ENCODE data around the gene NRDE2.

Gene NRDE2

GRCh38 chr14:90331497-90332270 is at the start of gene NRDE2:
Gene NRDE2, minus strand, starts transcription at chr14:90331941. Its CDS starts 37 bp downstream, at chr14:90331904.
- in situ Hi-C loops (cut with MboI; ENCODE audit: low sequenced_read_pairs): no loop called here

GRCh38 chr14:90381011-90381786 is 49.5 kb upstream of the NRDE2 start:
- in situ Hi-C loops (cut with MboI; ENCODE audit: low sequenced_read_pairs): no loop called here

GRCh38 chr14:90379106-90379505 is 47.4 kb upstream of the NRDE2 start:
- in situ Hi-C loops (cut with MboI; ENCODE audit: low sequenced_read_pairs): no loop called here

DNA sequence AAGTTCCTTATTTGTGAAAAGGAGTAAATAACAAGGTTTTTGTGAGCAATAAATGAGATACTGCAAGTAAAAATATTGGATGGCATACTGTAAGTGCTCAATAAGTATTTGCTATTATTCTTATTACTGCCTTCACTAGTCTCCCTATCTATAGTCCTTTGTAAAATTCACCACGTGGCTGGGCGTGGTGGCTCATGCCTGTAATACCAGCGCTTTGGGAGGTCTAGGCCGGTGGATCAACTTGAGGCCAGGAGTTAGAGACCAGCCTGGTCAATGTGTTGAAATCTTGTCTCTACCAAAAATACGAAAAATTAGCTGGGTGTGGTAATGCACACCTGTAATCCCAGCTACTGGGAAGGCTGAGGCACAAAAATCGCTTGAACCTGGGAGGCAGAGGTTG is 46.5 kb upstream of the NRDE2 start:
- in situ Hi-C loops (cut with MboI; ENCODE audit: low sequenced_read_pairs): no loop called here

GRCh38 chr14:90375934-90376333 is 44.2 kb upstream of the NRDE2 start:
- in situ Hi-C loops (cut with MboI; ENCODE audit: low sequenced_read_pairs): no loop called here

DNA sequence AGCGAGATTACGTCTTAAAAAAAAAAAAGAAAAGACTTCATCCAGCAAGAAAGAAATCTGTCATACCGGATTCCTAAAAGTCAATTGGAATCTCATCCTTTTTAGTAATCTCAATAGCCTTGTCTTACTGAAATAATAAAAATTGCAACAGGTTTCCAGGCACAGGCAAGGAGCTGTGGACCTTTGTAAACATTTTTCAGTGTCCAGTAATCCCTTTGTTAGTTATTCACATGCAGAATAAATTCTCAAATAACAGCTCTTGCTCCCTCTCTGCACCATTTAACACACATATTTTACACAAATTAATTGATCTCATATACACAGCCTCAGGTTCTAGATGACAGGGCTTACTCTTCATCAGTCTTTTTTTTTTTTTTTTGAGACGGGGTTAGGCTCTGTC is 43.1 kb upstream of the NRDE2 start:
- in situ Hi-C loops (cut with MboI; ENCODE audit: low sequenced_read_pairs): no loop called here

GRCh38 chr14:90373887-90374286 is 42.1 kb upstream of the NRDE2 start:
- in situ Hi-C loops (cut with MboI; ENCODE audit: low sequenced_read_pairs): no loop called here

- in situ Hi-C loops (cut with MboI; ENCODE audit: low sequenced_read_pairs): no loop called here
Measured at GRCh38 chr14:90368946-90369721, 37.4 kb upstream of the NRDE2 start.

DNA sequence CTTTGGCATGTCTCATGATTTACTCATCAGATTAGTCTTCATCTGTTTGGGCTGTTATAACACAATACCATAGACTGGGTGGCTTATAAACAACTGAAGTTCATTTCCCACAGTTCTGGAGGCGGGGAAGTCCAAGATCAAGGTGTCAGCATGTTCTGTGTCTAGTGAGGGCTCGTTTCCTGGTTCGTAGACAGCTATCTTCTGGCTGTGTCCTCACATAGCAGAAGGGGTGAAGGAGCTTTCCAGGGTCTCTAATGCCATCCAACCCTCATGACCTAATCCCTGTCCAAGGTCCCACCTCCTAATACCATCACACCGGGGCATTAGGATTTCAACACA is 30.8 kb upstream of the NRDE2 start:
- in situ Hi-C loops (cut with MboI; ENCODE audit: low sequenced_read_pairs): no loop called here

DNA sequence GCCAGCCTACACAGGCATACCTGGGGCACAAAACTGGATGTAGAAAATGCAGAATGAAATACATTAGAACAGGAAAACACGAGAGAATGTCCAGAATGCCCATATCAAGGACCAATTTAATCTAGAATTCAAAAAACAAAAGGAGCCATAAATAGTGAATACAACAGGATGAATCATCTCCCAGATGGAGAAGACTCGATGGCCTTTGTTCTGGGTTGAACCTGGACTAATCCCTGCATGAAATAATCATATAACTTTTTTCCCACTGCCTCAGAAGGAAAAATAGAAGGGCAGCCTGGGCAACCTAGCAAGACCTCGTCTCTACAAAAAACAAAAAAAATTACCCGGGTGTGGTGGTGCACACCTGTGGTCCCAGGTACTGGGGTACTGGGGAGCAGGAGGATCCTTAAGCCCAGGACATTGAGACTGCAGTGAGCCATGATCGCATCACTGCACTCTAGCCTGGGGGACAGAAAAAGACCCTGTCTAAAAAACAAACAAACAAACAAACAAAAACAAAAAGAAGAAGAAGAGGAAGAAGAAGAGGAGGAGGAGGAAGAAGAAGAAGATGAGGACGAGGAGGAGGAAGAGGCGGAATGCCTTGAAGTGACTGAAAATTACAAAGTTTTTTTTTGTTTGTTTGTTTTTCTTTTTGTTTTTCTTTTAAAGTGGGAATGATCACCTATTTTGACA is 30.3 kb upstream of the NRDE2 start:
- in situ Hi-C loops (cut with MboI; ENCODE audit: low sequenced_read_pairs): no loop called here

GRCh38 chr14:90358359-90358758 is 26.6 kb upstream of the NRDE2 start:
- in situ Hi-C loops (cut with MboI; ENCODE audit: low sequenced_read_pairs): no loop called here

DNA sequence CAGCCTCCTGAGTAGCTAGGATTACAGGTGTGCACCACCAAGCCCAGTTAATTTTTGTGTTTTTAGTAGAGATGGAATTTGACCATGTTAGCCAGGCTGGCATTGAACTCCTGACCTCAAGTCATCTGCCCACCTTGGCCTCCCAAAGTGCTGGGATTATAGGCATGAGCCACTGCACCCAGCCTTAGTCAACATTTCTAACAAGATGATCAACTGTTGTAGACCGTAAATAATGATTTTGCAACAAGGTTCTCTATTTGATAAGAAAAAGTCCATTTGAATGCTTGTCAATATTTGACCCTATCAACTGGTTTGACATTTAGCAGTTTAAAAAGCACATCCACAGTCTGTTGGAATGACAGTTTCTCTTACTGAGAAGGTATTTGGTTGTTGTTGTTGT is 25.2 kb upstream of the NRDE2 start:
- in situ Hi-C loops (cut with MboI; ENCODE audit: low sequenced_read_pairs): no loop called here

GRCh38 chr14:90355540-90356518 is 24.1 kb upstream of the NRDE2 start:
- in situ Hi-C loops (cut with MboI; ENCODE audit: low sequenced_read_pairs): no loop called here

- in situ Hi-C loops (cut with MboI; ENCODE audit: low sequenced_read_pairs): no loop called here
Measured at GRCh38 chr14:90354551-90355298, 23.0 kb upstream of the NRDE2 start.

DNA sequence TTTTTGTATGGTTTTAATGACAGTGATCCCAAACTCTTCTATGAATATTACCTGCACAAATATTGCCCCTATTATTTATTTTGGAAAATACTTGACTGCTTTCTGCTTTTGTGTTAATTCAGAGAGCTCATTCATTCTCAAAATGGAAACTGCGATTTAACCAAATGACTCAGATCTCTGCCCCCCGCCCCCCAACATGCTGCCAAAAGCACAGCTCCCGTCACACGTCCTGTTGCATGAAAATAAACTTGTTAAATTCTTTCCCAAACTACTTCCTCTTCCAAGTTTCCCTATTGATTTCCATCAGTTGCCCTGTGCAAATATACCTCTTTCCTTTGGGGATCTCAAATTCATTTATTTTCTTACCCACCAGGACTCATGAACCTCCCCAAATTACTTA is 18.0 kb upstream of the NRDE2 start:
- in situ Hi-C loops (cut with MboI; ENCODE audit: low sequenced_read_pairs): no loop called here

DNA sequence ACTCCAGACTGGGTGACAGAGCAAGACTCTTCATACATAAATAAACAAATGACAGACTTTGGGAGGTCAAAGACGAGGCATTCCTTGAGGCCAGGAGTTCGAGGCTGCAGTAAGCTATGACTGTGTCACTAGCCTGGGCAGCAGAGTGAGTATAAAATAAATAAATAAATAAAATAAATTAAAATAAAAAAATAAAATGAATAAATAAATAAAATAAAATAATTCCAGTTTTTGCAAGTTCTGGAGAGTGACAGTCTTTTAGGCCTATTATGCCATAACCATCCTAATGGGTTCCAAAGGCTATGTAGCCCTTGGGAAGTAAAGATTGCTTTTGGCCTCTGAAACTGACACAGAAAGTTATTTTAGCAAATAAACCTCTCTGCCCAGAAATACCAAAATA is 16.5 kb upstream of the NRDE2 start:
- in situ Hi-C loops (cut with MboI; ENCODE audit: low sequenced_read_pairs): no loop called here

DNA sequence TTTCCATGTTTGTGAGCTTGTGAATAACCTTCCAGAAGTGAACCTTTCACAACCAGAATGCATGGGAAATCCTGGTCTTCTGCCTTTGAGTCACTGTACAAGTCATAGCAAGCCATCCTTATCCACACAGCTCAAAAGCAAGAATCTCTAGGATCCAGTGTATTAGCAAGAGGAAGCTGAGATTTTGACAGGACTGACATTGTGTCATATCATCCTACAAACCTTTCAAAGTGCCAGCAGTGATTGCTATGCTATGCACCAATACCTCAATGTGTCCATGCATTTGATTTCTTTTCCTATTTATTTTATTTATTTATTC is 13.5 kb upstream of the NRDE2 start:
- in situ Hi-C loops (cut with MboI; ENCODE audit: low sequenced_read_pairs): no loop called here

DNA sequence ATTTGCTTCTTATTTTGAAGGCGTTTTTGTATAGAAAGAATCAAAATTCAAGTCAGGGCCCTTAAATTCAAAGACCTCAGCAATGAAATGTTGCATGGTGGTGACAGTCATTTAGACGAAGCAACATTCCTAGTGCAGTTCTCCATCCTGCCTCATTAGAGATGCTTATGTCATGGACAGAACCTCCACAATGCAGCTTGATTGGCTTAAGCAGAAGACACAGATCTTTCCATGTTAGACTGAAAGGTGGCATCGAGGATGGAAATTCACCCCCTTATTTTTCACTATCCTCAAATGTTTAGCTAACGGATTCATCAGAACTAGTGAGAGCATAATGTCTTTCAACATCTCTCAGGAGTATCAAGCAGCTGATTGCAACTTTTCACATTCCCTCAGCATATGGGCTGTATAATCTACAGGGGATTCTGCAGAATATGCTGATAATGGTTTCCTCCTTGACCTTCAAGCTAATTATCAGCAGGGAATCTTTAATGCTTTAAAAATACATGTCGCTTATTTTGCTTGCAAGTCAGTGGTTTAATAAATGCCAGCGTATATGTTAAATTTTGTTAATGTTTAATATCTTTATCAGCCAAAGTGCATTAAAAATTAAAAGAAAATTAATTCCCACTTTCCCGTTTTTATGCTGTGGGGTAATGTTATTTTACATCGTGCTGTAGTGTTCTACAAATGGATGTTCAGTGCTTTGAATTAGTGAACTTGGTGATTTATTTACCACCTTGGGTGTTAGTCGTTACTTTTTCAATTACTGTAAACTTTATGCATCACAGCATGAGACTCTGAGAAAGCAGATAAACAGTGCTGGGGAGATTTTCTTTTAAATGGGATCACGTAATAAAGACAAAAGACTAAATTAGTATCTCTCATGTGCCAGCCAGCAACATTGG is 12.8 kb upstream of the NRDE2 start:
- in situ Hi-C loops (cut with MboI; ENCODE audit: low sequenced_read_pairs): no loop called here

Measured in HL-60/S4 treated with phorbol 12-myristate 13-acetate at 8.2 ng/mL for 4 days and 3 days (cell line).